HG02840 (cell line): ENCODE measurements around the gene SOAT2.
"Not testable (repeated sequence)": the region's sequence is repeated elsewhere in the genome, so short reads cannot be mapped to it uniquely, and the experiment has no call there.

Experiments used
- ATAC-seq: cut with Tn5 transposase; IDR thresholded peaks from one replicate; pipeline ENCODE4 v1.9.1; 2021; ENCODE audit warnings: mild to moderate bottlenecking, moderate library complexity, moderate number of reproducible peaks; ENCODE audit not compliant: unreplicated experiment, low FRiP score

SOAT2 gene

GRCh38 chr12:53131844-53132243 is 28.6 kb downstream of the SOAT2 start:
- ATAC-seq, result no peak

GRCh38 chr12:53133722-53134121 is 30.4 kb downstream of the SOAT2 start:
- ATAC-seq, result no peak

GRCh38 chr12:53143355-53143754 is 40.1 kb downstream of the SOAT2 start:
- ATAC-seq, result no peak

GRCh38 chr12:53145383-53146260 is 42.3 kb downstream of the SOAT2 start:
- no peak for ATAC-seq

- ATAC-seq, result no peak
These were observed 43.9 kb downstream of the SOAT2 start for GRCh38 chr12:53147181-53147580.

GRCh38 chr12:53147653-53148052 is 44.4 kb downstream of the SOAT2 start:
- ATAC-seq, result no peak

- ATAC-seq, result no peak
These were observed 47.8 kb downstream of the SOAT2 start for GRCh38 chr12:53151039-53151438.

- no peak for ATAC-seq
These were observed 49.1 kb downstream of the SOAT2 start for GRCh38 chr12:53152390-53152789.

- no peak for ATAC-seq
These were observed 56.0 kb downstream of the SOAT2 start for GRCh38 chr12:53159195-53159839.

GRCh38 chr12:53160000-53160399 is 56.7 kb downstream of the SOAT2 start:
- no peak for ATAC-seq

GRCh38 chr12:53160673-53161072 is 57.4 kb downstream of the SOAT2 start:
- ATAC-seq, result no peak

- ATAC-seq, result no peak
These were observed 58.0 kb downstream of the SOAT2 start for GRCh38 chr12:53161119-53161911.

GRCh38 chr12:53163008-53163407 is 59.7 kb downstream of the SOAT2 start:
- not testable (repeated sequence) for ATAC-seq

GRCh38 chr12:53166837-53167236 is 63.6 kb downstream of the SOAT2 start:
- no peak for ATAC-seq

GRCh38 chr12:53169644-53170043 is 66.4 kb downstream of the SOAT2 start:
- ATAC-seq, result no peak

- no peak for ATAC-seq
These were observed 66.9 kb downstream of the SOAT2 start for GRCh38 chr12:53170215-53170614.

- ATAC-seq, result no peak
These were observed 67.8 kb downstream of the SOAT2 start for GRCh38 chr12:53170876-53171724.

- ATAC-seq, result no peak
These were observed 68.5 kb downstream of the SOAT2 start for GRCh38 chr12:53171725-53172329.

- ATAC-seq, result no peak
These were observed 69.1 kb downstream of the SOAT2 start for GRCh38 chr12:53172352-53172751.
